GM19099 (cell line): ENCODE results near the gene NEU1.

Experiments
- POLR2A ChIP-seq: IDR thresholded peaks from 3 replicates; pipeline ENCODE4 v1.6.1; 2011; ENCODE audit warnings: low read depth; ENCODE audit not compliant: insufficient read length; ENCODE audit errors: extremely low read depth

The NEU1 gene

GRCh38 chr6:31811645-31812044 lies 51.0 kb downstream of the NEU1 start:
- no peak for TF ChIP-seq POLR2A
